Measurements from ENCODE around the gene SLC44A5.

- no peak for TF ChIP-seq CTCF (IDR thresholded peaks at IDR 0.05)
- TF ChIP-seq POLR2A (IDR thresholded peaks at IDR 0.05) = no peak
Observed at GRCh38 chr1:75214017-75214416, 396.9 kb downstream of the SLC44A5 start.
